Suppressor macrophage (primary cell): ENCODE results near the gene CD2.

ENCODE experiments used
- DNase-seq, 4 experiments: peaks; one replicate each; pipeline ENCODE4 v3.0.0-alpha.2; 2020 to 2022

Gene CD2

DNA sequence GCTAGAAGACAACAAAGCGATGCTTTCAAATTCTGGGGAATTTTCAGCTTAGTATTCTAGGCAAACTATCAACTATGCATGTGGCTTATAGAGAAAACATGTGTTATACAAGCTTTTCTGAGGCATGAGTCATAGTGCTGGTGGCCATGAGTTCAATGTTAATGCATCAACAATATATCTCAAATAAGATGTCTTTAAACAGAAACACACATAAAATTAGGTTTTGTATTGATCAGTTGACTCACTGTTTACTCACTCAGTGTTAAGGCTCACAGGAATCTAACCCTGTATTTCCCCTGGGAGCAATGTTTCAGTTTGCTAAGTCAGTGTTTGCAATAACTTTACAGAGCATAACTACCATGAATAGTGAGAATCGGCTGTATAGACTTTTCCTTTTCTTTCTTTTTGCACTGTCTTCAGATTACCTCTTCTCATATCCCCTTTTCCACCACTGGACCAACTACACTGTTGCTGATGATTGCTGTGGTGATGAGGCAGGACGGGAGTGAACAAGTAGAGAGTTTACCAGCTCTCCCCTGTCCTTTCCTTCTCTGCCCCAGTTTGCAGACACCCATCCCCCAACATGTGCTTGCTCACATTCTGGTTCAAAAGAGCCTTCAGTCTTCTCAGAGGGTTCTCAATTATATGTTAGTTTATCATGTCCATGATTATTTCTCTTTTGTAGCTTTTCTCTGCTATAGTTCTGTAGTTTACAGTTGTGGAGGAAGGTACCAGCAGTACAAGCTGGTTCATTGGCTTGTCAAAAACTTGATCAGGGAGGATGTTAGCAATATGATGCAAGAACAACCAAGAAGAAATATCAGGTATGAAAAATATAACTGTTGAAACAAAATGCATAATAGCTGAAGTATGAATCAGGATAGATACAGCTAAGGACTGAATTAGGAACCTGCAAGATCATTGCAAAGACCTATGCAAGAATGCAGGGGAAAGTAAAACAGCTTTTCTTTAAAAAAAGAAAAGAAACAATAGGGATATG, 23.9 kb downstream of the CD2 start:
- DNase-seq: no peak

DNA sequence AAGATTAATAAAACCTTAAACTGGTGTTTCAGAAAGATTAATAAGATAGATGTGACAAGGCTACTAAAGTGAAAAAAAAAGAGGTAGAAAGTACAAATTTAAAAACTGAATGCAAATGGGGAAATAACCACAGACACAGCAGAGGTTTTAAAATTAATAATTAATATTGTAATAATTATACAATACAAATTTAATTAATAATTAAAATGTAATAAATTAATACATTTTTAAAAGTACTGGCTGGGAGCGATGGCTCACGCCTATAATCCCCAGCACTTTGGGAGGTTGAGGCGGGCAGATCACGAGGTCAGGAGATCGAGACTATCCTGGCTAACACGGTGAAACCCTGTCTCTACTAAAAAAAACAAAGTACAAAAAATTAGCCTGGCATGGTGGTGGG, 26.8 kb downstream of the CD2 start:
- DNase-seq: no peak

DNA sequence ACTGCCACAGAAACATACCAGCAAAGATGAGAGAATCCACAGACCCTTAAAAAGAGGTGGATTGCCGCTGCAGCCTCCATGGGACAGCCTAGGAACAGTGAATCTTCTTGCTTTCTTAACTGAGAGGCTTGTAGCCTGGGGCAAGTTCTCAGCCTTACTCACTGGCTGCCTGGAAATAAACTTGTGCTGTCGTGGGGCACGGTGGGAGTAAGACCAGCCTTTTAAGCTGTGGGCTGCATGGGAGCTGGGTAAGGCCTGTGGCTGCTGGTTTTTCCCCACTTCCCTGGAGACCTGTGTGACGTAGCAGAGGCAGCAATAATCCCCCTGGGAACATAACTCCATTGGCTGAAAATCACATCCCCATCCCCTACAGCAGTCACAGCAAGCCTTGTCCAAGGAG, 30.8 kb downstream of the CD2 start:
- DNase-seq: no peak

DNA sequence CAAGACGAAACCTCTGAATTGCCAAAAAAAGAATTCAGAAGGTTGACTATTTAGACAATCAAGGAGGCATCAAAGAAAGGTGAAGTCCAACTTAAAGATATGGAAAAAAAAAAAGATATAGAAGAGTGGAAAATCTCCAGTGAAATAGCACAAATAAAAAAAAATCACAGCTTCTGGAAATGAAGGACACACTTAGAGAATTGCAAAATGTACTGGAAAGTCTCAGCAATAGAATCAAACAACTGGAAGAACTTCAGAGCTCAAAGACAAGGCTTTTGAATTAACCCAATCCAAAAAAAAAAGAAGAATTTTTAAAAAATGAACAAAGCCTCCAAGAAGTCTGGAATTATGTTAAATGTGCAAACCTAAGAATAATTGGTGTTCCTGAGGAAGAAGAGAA, 31.8 kb downstream of the CD2 start:
- no peak for DNase-seq

DNA sequence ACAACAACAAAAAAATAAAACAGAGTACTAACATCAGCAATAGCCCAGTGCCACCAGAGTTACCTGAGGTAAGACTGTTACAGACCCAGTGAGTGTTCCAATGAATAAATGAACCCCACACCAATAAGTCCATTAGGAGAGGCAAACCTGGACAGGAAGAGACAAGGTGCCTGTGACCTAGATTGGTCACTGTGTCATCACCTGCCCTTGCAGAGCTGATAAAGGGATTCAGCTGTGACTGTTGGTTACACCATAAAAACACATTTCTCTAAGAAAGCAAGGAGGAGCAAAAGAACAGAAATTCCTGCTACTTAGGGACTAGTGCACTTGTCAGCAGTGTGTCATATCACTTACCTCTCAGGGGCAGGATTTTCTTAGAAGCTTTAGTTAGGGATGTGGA, 37.5 kb downstream of the CD2 start:
- DNase-seq: no peak

DNA sequence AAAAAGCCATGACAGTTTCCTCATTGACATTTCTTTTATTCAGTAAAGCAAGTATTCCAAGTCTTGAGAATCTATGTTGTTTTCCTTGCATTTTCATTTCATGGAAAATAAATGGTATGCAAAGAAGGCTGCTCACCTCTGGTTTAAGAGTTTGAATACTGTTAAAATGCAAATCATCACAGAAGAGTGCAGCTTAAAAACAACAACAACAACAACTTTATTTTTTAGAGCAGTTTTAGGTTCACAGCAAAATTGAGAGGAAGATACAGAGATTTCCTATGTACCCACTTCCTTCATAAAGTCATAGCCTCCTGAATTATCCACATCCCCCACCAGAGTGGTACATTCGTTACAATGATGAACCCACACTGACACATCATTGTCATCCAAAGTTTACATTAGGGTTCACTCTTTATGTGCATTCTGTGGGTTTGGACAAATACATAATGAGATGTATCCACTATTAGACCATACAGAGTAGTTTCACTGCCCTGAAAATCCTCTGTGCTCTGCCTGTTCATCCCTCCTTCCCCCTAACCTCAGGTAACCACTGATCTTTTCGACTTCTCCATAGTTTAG, 39.2 kb downstream of the CD2 start:
- no peak for DNase-seq

DNA sequence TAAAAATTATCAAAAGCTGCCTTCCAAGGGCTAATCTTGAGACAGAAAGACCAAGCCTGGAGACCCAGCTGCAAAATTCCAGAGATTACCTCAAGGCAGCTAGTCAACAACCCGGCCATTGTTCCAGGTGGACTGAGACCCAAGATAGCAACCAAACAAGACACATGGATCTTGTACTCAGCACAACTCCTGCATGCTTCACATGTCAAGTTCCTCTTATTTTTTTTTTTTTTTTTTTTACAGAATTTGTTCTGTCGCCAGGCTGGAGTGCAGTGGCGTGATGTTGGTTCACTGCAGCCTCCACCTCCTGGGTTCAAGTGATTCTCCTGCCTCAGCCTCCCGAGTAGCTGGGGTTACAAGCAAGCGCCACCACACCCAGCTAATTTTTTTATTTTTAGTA, 40.1 kb downstream of the CD2 start:
- DNase-seq: peak in 2 of 4 experiments; percentile 52 to 59

DNA sequence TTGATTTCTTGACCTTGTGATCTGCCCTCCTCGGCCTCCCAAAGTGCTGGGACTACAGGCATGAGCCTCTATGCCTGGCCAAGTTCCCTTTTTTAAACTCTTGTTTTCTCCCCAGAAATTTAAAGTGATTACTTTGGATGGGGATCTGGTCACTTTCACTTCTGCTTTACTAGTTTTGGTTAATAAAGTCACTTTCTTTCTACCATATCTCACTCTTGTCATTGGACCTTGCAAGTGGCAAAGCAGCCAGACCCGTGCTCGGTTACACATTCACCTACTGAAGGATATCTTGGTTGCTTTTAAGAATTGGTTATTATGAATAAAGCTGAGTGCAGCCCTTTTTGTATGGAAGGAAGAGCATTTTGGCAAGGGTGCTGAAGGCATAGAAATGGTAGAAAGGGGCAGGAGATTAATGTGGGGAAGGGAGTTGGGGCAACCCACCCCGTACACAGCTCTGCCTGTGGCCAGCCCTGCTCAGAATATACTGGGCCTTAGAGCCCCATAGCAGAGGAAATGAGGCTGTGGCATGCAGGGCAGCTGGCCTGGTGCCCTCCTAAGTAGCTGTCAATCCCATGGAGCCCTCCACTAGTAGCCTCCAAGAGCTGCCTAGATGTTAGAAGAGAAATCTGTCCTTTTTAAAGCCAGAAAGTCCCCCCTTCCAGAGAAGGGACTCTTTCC, 40.7 kb downstream of the CD2 start:
- peak; percentile 60 to 88 (median 78) for DNase-seq

DNA sequence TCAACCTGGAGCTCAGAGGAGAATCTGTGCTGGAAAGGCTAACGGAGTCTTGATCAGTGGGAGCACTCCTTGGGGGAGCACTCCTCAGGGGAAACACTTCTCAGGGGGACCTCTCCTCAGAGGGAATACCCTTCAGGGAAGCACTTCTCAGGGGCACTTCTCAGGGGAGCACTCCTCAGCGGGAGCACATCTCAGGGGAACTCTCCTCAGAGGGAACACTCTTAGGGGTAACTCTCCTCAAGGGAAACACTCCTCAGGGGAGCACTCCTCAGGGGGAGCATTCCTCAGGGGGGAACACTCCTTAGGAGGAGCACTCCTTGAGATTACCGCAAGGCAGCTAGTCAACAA, 41.2 kb downstream of the CD2 start:
- no peak for DNase-seq

DNA sequence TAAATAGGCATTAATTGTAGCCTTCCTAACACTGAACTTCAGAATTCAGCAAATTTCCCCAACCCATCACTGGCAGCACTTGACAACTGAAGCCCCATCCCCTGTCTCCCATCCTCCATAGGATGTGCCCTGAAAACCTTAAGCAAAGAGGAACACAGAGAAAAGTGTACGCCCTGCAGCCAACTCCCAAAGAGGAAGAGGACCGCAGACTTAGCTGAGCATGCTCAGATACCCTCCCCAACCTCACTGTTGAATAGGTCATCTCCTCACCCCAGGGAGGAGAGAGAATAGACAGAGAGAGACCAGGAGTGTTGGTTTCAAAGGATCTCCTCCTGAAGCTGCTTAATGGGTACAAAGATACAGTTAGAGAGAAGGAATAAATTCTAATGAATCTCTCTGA, 50.5 kb downstream of the CD2 start:
- DNase-seq: peak in 3 of 4 experiments; percentile 27 to 40 (median 30)

DNA sequence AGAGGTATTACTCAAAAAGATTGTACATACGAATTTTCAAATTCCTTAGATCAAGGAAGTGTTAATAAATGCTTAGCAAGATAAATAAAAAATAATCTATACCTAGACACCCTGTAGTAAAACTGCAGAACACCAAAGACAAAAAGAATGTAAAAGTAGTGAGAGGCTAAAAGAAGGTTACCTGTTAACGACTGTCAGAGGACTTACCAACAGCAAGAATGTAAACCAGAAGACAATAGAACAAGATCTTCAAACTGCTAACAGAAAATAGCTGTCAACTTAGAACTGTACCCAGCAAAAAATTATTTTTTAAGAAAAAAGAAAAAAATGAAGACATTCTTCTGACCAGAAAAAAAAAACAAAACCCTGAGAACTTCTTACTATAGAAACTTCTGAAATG, 51.2 kb downstream of the CD2 start:
- DNase-seq: no peak

DNA sequence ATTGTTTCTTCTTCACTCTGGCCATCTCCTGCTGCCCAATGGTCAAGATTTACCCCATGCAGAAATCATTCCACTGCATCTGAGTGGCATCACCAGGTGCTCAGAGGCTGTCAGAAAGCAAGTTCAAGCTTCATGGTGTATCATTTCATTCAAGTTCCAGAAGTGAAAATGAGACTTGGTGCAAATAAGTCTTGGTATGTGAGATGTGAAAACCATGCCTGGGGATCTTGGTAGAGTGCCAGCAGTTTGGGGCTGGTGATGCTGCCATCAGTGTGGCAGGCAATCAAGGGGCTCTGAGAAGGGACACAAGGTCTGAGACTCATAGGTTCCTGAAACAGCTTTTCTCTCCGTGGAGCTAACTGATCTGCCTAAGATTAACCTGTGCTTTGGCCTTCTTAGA, 52.0 kb downstream of the CD2 start:
- no peak for DNase-seq

DNA sequence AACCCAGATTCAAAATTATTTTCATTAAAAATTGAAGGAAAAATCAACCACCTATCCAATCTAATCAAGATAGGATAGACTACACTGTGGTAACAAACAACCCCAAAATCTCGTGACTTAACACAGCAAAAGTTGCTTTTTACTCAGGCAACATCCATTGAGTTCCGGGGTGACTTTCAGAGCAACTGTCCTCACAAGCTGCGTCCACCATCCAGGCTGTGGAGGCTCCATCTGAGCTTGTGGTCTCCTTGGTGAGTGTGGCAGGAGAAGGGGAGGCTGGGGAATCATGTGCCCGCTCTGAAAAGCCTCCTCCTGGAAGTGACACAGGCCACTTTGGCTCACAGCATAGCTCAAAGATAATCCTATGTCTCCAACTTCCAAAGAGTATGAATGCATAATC, 52.4 kb downstream of the CD2 start:
- DNase-seq: no peak

DNA sequence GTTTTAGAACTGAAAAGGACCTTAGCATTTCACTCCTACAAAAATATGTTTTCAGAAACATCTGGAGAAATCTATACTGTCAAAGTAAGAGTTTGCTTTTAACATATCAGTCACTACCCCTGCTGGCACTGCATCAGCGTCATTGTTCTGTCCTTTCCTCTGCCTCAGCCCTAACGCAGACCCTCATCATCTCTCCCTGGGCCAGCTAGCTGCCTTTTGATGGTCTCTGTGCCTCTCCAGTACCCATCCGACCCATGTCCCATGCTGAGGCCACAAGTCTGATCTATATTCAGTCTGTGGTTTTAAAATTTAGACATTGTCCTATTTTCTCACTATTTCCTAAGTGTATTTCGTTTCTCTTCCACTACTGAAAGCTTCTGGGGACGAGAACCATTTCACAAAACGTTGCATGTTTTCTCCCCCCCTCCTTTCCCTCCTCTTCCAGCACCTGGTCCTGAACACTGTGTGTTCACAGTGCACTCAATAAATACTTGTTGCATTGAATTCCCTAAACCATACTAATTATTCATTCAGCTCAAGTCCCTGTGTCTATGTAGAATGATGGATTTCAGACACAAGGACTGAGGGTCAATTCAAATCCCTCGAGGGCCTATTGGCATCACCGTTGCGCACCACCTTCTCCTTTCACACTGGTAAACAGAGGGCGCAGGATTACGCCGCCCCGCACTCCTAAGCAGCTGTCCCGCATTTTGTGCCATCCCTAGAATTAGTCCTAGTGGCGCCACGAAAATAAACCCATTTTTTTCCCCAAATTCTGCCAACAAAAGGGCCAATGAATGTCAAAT, 53.4 kb downstream of the CD2 start:
- DNase-seq: no peak

DNA sequence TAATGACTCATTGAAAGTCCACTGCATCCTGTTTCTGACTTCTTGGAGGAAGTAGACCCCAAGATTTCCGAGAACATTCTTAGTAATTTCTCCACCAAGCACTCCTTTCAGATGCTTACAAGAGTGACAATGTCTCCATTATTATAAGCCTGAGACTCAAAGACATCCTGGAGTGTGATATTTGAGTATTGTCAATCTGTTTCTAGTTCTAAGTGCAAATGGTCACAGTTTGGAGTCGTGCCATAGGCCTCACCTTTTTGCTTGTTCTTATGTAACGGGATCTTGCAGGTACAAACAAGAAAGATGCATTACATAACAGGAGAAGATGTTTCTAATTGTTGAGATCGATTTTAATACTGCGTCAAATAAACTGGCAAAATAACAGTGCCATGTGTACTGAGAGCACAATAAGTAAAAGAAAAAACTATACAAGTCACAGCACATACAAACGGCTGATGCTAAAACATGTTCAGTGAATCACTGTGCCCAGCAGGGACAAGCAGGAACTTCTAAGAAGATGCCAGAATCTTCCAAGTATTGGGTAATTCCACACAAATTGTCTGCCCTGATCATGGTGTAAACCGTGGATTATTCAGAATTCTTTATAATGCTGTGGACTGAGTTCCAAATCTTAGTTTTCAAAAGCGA, 54.1 kb downstream of the CD2 start:
- DNase-seq: no peak

DNA sequence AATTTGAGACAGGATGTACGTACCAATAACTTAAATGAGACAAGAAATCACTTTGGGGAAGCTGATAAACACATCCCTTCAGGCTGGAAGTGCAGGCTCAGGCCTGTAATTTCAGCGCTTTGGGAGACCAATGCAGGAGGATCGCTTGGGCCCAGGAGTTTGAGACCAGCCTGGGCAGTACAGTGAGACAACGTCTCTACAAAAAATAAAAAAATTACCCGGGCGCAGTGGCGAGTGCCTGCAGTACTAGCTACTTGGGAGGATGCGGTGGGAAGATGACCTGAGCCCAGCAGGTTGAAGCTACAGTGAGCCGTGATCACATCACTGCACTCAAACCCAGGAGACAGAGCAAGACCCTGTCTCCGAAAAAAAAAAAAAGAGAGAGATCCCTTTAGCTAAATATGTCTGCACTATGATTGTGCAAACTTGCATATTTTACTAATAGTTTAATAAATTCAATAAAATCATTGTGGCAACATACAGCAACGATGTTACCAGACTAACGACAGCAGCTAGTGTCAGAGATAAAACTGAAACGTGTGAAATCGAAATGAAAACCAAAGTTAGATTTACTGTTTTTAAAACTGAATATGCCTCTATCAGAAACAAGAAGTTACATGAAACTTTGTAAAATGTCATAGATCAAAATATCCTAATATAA, 54.7 kb downstream of the CD2 start:
- no peak for DNase-seq

DNA sequence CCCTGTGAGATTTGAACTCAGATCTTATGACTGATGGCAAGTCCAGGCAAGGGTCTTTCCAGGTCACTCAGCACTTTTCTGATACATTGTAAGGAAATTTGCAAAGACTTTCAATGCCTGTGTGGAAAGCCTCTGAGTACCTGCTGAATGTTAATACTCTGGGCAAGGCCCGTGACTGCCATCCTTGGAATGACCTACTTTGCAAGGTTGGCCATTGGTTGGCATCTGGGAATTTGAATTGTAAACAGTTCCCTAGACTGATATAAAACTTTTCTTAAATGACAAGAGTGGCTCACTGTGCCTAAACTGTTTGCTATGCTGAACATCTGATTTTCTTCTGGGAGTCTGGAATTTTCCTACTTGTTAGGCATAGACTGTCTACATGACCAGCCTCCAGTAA, 57.1 kb downstream of the CD2 start:
- no peak for DNase-seq

DNA sequence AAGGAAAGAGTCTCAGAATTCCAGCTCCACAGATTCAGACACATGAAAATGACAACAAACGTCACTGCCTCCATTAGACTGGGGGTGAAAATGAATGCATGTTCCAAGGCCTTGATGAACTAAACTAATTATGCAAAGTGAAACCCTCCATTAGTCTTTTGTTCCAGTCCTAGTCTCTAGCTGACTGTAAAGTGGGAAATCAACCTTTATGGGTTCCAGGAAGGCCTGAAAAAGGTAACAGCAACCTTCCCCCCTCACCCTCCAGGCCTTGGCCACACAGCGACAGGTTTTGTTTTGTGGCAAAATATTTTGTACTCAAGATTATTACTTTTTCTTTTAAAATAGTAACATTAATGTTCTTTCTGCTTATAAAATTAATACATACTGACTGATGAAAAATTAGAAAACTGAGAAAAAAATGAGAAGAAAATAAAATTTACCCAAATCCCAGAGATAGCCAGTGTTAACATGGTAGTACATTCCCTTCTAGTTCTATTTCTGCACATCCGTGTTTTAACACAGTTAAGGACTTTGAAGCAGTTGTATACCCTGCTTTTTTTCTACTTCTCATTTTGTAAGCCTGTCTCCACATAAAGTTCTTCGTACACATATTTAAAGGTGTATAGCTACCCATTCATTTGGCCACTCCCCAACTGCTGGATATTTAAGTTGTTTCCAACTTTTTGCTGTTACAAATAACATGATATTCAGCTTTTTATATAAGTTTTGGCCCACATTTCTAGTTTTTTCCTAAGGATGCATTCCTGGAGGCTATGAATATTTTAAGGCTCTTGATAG, 60.9 kb downstream of the CD2 start:
- no peak for DNase-seq

DNA sequence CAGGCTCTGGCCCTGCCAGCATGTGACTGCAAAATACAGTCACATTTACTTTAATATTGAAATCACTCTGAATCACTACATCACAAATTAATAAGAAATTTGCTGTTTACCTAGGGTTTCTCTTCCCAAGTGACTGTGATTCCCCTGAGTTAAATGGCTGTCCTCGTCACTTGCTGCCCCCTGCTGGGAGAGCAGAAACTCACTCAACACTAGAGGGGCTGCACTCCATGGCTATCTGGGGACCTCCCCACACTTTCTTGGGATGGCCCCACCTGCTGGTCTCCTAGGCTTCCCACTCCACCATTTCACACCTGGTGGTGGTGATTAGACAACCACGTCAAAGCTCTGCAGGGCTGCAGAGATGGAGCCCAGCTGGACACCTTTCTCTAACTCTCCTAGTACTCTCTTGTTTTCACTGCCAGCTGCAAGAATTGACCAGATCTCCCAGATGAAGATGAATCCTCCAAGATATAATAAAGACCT, 63.4 kb downstream of the CD2 start:
- peak; percentile 60 to 79 (median 72) for DNase-seq
